HG03135 (cell line): ENCODE results near the gene CEP170B.
"Not testable (repeated sequence)": the region's sequence is repeated elsewhere in the genome, so short reads cannot be mapped to it uniquely, and the experiment has no call there.

Source experiments
- ATAC-seq: cut with Tn5 transposase; IDR thresholded peaks from one replicate; pipeline ENCODE4 v1.9.1; 2021; ENCODE audit warnings: mild to moderate bottlenecking, moderate library complexity; ENCODE audit not compliant: unreplicated experiment

Gene CEP170B

GRCh38 chr14:104877066-104877805, 12.2 kb downstream of the CEP170B start:
- ATAC-seq, result no peak

GRCh38 chr14:104877806-104878550, 12.9 kb downstream of the CEP170B start:
- no peak for ATAC-seq

GRCh38 chr14:104878582-104878981, 13.5 kb downstream of the CEP170B start:
- ATAC-seq, result no peak

GRCh38 chr14:104879201-104879982, 14.3 kb downstream of the CEP170B start:
- no peak for ATAC-seq

- ATAC-seq, result no peak
Measured at GRCh38 chr14:104879983-104880565, 15.0 kb downstream of the CEP170B start.

- no peak for ATAC-seq
Measured at GRCh38 chr14:104880584-104881210, 15.6 kb downstream of the CEP170B start.

- no peak for ATAC-seq
Measured at GRCh38 chr14:104881369-104881979, 16.4 kb downstream of the CEP170B start.

- ATAC-seq, result no peak
Measured at GRCh38 chr14:104882325-104882973, 17.4 kb downstream of the CEP170B start.

GRCh38 chr14:104882991-104883660, 18.1 kb downstream of the CEP170B start:
- no peak for ATAC-seq

- ATAC-seq, result no peak
Measured at GRCh38 chr14:104883681-104884361, 18.8 kb downstream of the CEP170B start.

GRCh38 chr14:104884381-104884780, 19.3 kb downstream of the CEP170B start:
- not testable (repeated sequence) for ATAC-seq

- no peak for ATAC-seq
Measured at GRCh38 chr14:104885031-104885972, 20.2 kb downstream of the CEP170B start.

GRCh38 chr14:104885973-104886689, 21.1 kb downstream of the CEP170B start:
- no peak for ATAC-seq

- no peak for ATAC-seq
Measured at GRCh38 chr14:104886690-104887622, 21.9 kb downstream of the CEP170B start.

GRCh38 chr14:104887623-104888488, 22.8 kb downstream of the CEP170B start:
- ATAC-seq, result no peak
